Measurements from ENCODE around the gene BBX. TPM values are rescaled to one million over a fixed set of nuclear protein-coding genes. Genes with fewer than 3 reads are reported as not detected.
A peak's percentile ranks its signal among the peaks of the same experiment; 100 is the strongest.

Gene BBX
- total and polyA plus RNA-seq, 2 of the 13 experiments (the other 11 are each of a cell fraction or from before 2014, with no cell fraction given), result 13.7 to 23.2 TPM

DNA sequence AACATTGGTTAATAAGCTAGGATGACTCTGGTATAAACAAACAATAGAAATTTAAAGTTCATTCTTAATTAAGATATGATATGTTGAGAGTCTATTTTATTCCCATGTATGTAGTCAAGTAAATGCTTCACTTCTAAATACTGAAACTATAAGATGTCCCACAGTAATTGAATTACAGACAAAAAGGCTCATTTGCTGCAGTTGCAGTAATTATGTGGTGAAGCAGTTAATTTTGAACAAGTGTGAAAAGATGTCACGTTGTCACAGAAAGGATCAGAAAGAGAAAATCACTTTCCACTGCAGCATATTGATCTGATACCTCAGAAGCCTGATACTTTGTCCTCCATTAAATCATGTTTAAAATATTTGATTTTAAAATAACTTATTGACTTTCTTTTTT, 159.8 kb downstream of the BBX start:
- H3K4me2 ChIP-seq (ENCODE audit: low read depth, low read length), result no peak overlapping the region
- WGBS (ENCODE audit: low lambda C conversion rate), result 100% methylated on average over 1 of the region's 1 CpG
- TF ChIP-seq ZNF580 (CRISPR knock-in tag; IDR thresholded peaks at IDR 0.05; ENCODE audit: borderline replicate concordance, low read depth), result no peak
- no peak for TF ChIP-seq ESRRA (CRISPR knock-in tag; IDR thresholded peaks at IDR 0.05; ENCODE audit: low read depth)
- in situ Hi-C loops (cut with HindIII; ENCODE audit: extremely low pct_ligation_motif_present, low pct_unique_long_range_greater_than_20kb), result no loop called here
- no peak overlapping the region for H2AFZ ChIP-seq (ENCODE audit: low read length)
- no peak overlapping the region for H3K27ac ChIP-seq (ENCODE audit: extremely low read length, insufficient read depth, low read length)
- intact Hi-C loops (cut with micrococcal nuclease; ENCODE audit: unreplicated experiment), result no loop called here
- no peak for DNase-seq (ENCODE audit: low spot score)
- ATAC-seq, result no peak
- H3K4me1 ChIP-seq (ENCODE audit: insufficient read depth, low read length), result peaks cover 76% of the 10 kb centered on the region
- H3K9me3 ChIP-seq (ENCODE audit: low read length), result peaks cover 12% of the 10 kb centered on the region
- no peaks in the 10 kb centered on the region; a peak in 1 of 5 replicates for H3K36me3 ChIP-seq (replicated peaks in 1 of 2; ENCODE audit: control insufficient read depth in 1 of 2, insufficient read depth in 2 of 2, low read length in 2 of 2)
- no TSS peak for BruUV-seq (replicated peaks)
- POLR2A ChIA-PET, result no interaction called here
- no peak overlapping the region for H3K4me3 ChIP-seq (replicated peaks in 1 of 3; ENCODE audit: insufficient read depth in 1 of 3, low read depth in 2 of 3, low read length in 3 of 3)
- H3K9ac ChIP-seq (ENCODE audit: insufficient read depth, low read depth, low read length), result no peak overlapping the region
- FAIRE-seq, result no peak
- H3K79me2 ChIP-seq (ENCODE audit: insufficient read depth, low read length), result peaks cover 3% of the 10 kb centered on the region
- H4K20me1 ChIP-seq (ENCODE audit: insufficient read depth, low read length), result no peaks in the 10 kb centered on the region
- H3K27me3 ChIP-seq (ENCODE audit: control insufficient read depth in 1 of 2, insufficient read depth in 2 of 2, low read length in 2 of 2), result no peaks in the 10 kb centered on the region
- CTCF ChIA-PET (ENCODE audit: low intra/inter-chr PET ratio, low total read pairs), result no interaction called here

GRCh38 chr3:107683447-107683846, 160.7 kb downstream of the BBX start:
- peaks cover 3% of the 10 kb centered on the region for H3K79me2 ChIP-seq (ENCODE audit: insufficient read depth, low read length)
- ChIA-PET CTCF (ENCODE audit: low intra/inter-chr PET ratio, low total read pairs) (no interaction called here), POLR2A (no interaction called here)
- no peak for DNase-seq (ENCODE audit: low spot score)
- WGBS (ENCODE audit: low lambda C conversion rate), result 94% methylated on average over 4 of the region's 4 CpGs
- intact Hi-C loops (cut with micrococcal nuclease; ENCODE audit: unreplicated experiment), result no loop called here
- H2AFZ ChIP-seq (ENCODE audit: low read length), result no peak overlapping the region
- no peak overlapping the region for H3K4me3 ChIP-seq (replicated peaks in 1 of 3; ENCODE audit: insufficient read depth in 1 of 3, low read depth in 2 of 3, low read length in 3 of 3)
- no TSS peak for BruUV-seq (replicated peaks)
- FAIRE-seq, result no peak
- H3K36me3 ChIP-seq (replicated peaks in 1 of 2; ENCODE audit: control insufficient read depth in 1 of 2, insufficient read depth in 2 of 2, low read length in 2 of 2), result no peaks in the 10 kb centered on the region; a peak in 1 of 5 replicates
- no peak for ATAC-seq
- peaks cover 76% of the 10 kb centered on the region for H3K4me1 ChIP-seq (ENCODE audit: insufficient read depth, low read length)
- peaks cover 12% of the 10 kb centered on the region for H3K9me3 ChIP-seq (ENCODE audit: low read length)
- TF ChIP-seq GTF3A (CRISPR knock-in tag; conservative IDR thresholded peaks at IDR 0.05) (no peak), PHF20 (CRISPR knock-in tag; IDR thresholded peaks at IDR 0.05) (no peak), KAT7 (CRISPR knock-in tag; IDR thresholded peaks at IDR 0.05; ENCODE audit: borderline replicate concordance) (no peak), JUNB (CRISPR knock-in tag; IDR thresholded peaks at IDR 0.05; ENCODE audit: borderline replicate concordance) (no peak), ZNF879 (CRISPR knock-in tag; IDR thresholded peaks at IDR 0.05) (no peak), ZNF451 (CRISPR knock-in tag; IDR thresholded peaks at IDR 0.05) (no peak), HOXA9 (CRISPR knock-in tag; IDR thresholded peaks at IDR 0.05; ENCODE audit: borderline replicate concordance) (no peak), RNF2 (conservative IDR thresholded peaks at IDR 0.05; ENCODE audit: low read depth) (no peak), NR3C1 (CRISPR knock-in tag; IDR thresholded peaks at IDR 0.05) (no peak), HNRNPLL (IDR thresholded peaks at IDR 0.05; ENCODE audit: low read depth, low read length, poor library complexity, severe bottlenecking) (no peak)
- TF ChIP-seq, protein P1, sequence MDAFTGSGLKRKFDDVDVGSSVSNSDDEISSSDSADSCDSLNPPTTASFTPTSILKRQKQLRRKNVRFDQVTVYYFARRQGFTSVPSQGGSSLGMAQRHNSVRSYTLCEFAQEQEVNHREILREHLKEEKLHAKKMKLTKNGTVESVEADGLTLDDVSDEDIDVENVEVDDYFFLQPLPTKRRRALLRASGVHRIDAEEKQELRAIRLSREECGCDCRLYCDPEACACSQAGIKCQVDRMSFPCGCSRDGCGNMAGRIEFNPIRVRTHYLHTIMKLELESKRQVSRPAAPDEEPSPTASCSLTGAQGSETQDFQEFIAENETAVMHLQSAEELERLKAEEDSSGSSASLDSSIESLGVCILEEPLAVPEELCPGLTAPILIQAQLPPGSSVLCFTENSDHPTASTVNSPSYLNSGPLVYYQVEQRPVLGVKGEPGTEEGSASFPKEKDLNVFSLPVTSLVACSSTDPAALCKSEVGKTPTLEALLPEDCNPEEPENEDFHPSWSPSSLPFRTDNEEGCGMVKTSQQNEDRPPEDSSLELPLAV (CRISPR knock-in tag; conservative IDR thresholded peaks at IDR 0.05; ENCODE audit: low read depth), result no peak
- H3K9ac ChIP-seq (ENCODE audit: insufficient read depth, low read depth, low read length), result no peak overlapping the region
- peak overlapping the region; percentile 69 for H3K27ac ChIP-seq (ENCODE audit: extremely low read length, insufficient read depth, low read length)
- no peaks in the 10 kb centered on the region for H3K27me3 ChIP-seq (ENCODE audit: control insufficient read depth in 1 of 2, insufficient read depth in 2 of 2, low read length in 2 of 2)
- no peak overlapping the region for H3K4me2 ChIP-seq (ENCODE audit: low read depth, low read length)
- in situ Hi-C loops (cut with HindIII; ENCODE audit: extremely low pct_ligation_motif_present, low pct_unique_long_range_greater_than_20kb), result no loop called here
- H4K20me1 ChIP-seq (ENCODE audit: insufficient read depth, low read length), result no peaks in the 10 kb centered on the region
